HG03442 (cell line): ENCODE data around the gene GALNT13.

Source experiments
- ATAC-seq: cut with Tn5 transposase; IDR thresholded peaks from one replicate; pipeline ENCODE4 v1.9.1; 2021; ENCODE audit warnings: mild to moderate bottlenecking, moderate library complexity; ENCODE audit not compliant: unreplicated experiment

The GALNT13 gene

DNA sequence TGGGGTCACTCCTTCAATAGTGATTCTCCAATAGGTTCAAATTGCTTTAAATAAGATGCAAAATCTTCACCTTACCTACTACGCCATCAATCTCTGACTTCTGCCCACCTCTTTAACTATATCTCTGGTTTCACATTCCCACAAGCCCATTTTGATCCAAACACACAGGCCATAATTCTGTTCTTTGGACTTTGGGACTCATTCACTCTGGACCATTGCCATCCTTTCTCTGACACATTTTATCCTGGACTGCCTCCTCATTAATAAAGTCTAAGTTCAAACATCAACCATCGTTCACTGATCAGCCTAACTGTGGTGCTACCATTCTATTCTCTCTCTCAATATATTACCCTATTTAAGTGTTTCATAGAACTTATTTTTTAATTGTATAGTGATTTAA lies 332.2 kb downstream of the GALNT13 start:
- no peak for ATAC-seq

DNA sequence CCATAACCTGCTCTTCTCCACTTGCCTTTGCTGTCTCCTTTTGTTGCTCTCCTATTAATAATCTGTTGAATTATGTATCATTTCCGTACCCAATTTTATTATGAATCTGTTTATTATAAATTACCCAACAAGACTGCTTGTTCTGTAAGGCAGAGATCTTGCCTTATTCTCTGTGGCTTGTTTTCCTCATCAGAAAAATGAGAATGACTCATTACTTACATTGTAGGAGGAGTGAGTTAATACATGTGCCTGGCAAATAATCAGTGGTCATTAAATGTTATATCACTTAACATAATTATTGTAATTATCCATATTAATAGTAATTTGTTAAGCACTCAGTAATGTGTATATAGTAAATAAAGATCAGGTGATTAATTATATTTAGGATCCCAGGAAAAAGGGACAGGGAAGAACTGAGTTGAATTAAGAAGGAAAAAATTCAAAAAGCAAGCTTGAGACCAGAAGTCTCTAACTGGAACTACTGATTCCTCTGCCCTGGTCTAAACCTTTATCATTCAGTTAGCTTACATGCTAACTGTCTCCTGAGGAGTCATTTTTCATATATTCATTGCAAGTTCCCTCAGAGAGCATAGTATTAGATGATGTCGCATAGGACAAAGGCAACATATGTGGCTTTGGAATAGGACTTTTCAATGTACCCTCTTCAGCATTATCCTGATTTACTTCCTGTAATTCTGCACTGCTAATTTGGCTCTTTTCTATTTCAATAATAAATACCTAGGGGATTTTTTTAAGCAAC lies 335.7 kb downstream of the GALNT13 start:
- ATAC-seq: no peak

DNA sequence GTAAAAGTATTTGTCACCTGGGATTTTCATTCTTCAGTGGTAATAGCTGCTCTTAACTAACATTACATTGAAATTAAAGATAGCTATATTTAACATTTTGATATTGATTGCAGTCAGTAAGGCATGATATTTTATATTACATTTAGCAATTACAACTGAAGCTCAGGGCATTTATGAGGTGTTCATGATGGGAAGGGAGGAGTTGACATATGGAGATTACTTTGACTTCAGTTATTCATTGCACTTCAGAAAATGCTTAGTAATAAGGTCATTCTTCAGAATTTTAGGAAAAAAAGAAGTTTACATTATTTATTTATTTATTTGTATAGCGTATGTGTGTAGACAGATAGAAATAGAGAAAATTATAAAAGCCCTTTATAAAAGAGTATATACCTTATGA lies 352.0 kb downstream of the GALNT13 start:
- no peak for ATAC-seq

DNA sequence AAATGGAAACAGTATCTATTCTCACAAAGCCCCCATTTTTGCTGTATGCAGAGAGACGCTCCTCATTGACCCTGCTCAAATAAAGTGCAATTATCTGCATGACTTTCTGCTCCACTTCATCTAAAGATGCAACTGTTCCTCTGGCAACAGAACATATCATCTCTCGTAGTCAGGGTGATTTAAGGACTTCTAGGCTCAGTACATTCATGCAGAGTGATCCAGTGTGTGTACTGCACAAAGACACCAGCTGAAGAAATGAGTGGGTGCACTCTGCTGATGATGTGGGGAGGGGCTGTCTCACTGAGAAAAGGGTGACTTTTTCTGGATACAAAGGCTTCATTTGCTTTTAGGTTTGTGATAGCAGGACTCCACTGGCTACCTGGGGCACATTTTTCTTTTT lies 355.2 kb downstream of the GALNT13 start:
- no peak for ATAC-seq

DNA sequence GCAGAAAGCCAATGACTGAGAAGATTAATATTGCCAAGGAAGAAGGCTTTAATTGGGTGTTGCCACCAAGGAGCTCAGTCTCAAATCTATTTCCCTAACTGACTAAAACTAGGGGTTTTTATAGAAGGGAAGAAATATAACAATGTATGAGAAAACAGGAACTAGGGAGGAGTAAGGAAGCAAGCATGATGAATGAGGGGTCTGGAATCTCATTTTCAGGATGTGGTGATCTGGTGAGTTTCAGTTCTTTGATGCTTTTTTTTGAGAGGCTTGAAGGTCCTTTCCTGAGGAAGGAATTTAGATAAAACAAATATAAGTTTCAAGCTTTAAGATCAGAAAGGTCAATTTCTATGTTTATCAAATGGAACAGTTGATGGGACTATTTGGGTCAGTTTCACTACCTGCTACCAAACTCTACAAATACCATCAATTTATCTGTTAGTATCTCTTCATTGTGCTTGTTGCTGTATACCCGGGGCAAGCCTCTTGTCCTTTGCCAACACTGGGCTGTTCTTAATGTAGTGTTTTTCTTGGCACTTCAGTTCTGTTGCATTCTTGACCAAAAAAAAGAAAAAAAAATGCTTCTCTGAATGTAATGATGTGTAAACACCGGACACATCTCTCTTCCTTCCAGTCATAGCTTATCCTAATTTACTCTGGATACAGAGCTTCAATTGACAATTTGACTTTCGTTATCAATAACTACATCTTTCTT lies 357.0 kb downstream of the GALNT13 start:
- no peak for ATAC-seq

DNA sequence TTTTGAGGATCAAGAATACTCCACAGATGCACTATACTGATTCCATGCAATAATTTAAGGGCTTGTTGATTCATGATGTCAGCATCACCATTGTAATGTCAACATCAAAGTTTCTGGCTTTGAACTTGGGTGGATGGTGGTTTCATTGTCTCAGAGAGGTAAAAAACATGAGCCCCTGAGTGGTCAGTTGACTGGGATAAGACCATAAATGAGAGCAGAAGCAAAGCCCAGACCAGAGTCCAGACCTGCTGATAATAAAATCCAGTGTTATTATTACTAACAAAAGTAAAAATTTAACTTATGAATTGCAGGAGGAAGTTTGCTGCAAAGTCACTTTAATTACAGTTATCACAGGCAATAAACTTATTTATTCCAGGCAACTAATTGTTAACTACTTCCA lies 358.2 kb downstream of the GALNT13 start:
- no peak for ATAC-seq

DNA sequence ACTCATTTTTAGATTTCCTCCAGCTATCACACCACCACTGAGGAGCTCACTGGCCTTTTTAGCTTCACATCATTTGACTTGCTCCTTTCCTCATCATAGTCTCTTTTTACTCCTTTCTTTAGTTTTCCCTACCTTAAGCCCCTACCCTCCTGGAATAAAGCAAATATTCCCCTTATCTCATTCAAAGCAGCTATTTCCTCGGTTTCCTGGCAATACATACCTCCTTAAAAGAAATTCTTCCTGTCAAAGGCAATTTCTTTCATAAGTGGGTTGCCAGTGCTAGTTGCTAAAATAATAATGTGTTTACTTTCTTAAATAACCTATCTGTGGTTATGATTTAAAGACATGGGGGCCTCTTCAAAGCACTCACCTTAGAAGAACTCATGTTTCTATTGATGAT lies 359.3 kb downstream of the GALNT13 start:
- no peak for ATAC-seq

DNA sequence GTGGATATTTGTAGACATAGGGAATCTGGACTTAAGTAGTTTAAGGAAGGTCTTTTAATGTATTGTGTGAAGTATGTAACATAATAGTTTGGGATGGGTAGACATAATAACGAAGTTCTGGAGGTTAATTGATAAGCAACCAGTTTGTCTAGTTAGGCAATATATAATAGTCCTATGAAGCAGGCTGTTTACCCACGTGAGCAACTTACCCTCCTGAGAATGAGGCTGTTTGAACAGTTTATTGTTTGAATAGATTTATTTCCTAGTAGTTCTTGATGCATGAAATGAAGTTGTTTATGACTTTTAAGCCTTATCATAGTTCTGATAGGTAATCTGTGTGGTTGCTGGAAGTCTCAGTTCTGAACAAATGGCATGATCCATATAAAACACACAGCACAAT lies 361.5 kb downstream of the GALNT13 start:
- no peak for ATAC-seq

DNA sequence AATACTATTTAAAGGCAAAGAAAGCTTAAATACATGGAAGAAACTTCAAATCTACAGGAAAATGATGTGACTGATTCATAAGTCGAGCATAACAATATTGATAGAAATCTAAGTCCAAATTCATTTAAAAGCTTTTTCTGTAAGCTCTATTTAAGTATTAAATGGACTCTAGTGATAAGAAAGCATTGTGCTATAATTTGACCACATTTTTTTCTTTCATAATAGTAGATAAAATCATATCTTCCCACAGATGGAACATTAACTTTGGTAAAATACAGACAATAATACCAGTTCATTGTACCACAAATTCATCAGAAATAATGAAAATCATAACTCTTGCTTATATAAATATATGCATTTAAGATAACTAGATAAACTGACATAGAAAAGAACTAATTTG lies 366.5 kb downstream of the GALNT13 start:
- no peak for ATAC-seq

DNA sequence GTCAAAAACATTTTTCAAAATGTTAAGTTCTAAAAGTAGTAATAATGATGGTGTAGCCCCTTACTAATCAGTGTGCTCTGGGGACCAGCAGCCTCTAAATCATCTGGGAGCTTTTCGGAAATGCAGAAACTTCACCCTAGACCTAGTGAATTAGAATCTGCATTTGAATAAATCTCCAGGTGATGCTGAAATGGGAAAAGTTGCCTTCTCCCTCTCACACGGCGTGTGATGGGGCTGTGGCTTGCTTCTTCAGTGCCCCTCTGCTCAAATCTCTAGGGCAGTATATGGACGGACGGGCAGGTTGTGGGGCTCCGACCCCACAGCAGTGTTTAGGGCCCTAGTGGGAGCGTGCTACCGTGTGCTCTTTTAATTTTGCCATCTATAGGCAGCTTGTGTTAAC lies 368.6 kb downstream of the GALNT13 start:
- ATAC-seq: no peak

DNA sequence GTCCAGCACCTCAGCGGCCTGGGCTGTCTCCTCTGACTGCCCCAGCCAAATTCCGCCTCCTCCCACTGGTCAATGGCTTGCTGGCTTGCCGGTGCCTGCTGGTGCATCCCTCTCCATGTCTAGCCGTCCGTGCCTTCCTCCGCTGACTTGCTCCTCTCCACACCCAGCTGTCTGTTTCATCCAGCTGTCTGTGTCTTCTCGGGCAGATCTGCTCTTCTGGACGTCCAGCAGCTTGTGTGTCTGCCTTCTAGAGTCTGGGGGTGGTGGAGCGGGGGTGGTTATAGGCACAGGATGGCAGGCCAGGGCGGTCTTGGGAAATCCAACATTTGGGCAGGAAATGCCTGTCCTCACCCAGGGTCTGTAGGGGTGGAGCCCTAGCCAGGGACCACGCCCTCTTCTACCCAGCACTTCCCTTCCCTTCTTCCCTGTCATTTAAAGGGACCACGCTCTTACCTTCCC lies 369.2 kb downstream of the GALNT13 start:
- no peak for ATAC-seq

DNA sequence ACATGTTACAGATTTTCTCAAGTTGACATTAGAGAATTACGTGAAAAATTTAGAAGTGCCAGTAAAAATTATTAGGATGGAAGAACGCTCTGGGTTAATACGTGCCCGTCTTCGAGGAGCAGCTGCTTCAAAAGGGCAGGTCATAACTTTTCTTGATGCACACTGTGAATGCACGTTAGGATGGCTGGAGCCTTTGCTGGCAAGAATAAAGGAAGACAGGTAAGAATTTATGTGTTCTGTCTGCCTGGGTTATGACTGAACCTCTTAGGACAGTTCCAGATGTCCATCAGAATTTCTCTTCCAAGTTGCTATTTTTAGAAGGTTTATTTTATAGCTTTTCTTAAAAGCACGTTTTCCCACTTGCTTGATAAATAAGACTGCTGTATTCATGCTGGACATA lies 371.0 kb downstream of the GALNT13 start:
- no peak for ATAC-seq

DNA sequence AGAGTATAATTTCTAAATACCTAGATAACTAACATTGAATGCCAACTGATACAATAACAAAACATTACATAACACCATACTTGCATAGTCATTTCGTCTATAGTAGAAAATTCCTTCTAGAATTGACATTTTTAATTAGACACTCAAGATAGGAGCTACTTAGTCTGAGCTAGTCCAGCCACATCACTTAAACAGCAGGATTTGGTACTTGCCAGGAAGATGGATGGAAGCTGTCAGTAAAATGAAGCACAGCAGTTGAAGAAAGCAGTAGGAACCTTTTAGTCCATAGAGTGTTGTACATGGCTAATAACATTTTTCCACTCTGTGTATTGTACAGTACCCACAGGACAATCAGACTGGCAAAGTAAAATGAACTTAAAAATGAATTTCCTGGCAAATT lies 372.0 kb downstream of the GALNT13 start:
- ATAC-seq: no peak

DNA sequence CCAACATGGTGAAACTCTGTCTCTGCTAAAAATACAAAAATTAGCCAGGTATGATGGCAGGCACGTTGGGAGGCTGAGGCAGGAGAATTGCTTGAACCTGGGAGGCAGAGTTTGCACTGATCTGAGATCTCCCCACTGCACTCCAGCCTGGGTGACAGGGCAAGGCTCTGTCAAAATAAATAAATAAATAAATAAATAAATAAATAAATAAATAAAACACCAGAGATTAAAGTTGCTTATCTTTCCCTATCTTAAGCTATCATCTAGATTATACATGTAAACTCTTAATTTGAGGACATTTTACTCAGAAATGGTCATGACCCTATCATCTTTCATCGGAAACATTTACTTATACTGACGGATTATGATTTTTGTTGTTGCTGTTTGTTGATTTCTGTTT lies 373.2 kb downstream of the GALNT13 start:
- ATAC-seq: no peak

DNA sequence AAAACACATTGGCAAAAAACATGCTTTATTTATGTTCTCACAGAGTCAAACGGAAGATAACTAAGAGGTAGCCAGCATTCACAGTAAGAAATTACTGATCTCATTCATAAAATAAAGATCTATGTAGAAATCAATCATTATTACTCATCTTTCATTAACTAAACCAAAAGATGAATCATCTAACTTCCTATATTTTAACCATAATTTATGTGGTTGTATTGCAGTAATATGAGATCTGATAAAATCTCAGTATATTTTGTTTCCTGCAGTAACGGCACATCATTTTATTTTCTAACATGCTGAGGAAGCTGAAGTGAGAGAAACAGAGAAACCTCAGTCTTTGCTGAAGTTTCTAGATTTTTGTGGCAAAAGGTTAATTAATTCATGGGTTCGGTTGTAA lies 375.8 kb downstream of the GALNT13 start:
- no peak for ATAC-seq

DNA sequence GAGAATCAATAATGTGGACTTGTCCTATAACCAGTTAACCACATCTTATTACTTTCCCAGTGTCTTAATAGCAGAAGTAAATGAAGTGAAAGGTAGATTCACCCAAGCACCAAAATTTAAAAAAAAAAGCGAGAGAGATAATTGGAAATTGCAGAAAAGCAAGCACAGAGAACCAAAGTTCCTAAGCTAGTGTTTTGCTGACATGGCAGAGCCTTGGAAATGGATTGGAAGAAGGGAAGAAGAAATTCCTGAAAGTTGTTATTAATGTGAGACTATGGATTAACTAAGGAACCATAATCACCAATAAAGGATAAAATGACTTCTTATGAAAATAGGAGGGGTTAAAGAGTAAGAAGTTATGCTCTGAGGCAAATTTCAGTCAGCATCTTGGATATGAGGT lies 384.4 kb downstream of the GALNT13 start:
- ATAC-seq: no peak

DNA sequence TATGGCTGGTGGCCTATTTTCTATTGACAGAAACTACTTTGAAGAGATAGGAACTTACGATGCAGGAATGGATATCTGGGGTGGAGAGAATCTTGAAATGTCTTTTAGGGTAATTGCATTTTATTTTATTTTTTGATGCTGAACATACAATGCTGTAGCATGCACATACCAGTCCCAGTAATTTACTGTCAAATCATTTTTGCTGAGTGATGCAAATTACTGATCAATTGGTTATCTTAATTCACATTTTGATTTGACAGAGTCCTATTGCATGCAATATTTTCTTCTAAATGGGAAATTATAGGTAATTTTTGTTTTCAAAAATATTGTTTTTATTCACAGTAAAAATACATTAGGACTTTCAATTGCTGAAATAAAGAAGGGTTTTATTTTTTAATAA lies 387.3 kb downstream of the GALNT13 start:
- no peak for ATAC-seq

DNA sequence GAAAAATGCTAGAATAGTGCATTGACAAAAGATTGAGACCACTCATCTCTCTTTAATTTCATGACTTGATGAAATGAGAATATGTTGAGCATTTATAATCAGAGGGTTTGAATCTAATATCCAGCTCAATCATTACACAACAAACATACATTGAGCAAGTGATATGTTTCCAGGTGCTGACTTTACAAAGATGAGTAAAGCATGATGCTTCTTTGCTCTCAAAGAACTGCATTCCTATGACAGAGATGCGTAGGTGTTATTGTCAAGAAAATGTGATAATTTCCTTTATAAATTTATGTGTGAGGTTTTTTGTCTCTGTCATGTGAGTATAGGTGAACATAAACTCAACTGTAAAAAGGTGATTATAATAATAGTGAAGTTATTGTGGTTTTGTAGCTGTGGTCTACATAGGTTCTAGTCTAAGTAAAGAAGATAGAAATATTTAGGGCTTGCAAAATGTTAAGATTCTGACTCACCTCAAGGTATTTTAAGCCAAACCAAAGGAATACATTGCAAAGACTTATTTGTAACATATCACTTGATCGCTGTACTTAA lies 389.8 kb downstream of the GALNT13 start:
- ATAC-seq: no peak

DNA sequence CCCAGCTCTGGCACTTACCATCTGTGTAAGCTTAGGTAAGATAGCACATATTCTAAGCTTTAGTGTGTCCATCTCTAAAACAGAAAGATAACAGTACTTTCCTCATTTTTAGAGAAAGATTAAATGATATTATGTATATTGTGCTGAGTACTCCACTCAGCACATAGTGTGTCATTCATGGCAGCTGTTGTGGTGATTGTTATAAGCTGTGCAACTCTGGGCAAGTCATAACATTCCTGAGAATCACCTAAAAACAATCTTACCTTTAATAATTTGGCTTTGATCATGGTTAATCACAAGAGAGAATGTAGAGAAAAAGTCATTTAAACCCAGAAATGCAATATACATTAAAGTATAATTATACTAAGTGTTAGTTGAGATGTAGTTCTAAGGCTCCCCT lies 391.5 kb downstream of the GALNT13 start:
- no peak for ATAC-seq

DNA sequence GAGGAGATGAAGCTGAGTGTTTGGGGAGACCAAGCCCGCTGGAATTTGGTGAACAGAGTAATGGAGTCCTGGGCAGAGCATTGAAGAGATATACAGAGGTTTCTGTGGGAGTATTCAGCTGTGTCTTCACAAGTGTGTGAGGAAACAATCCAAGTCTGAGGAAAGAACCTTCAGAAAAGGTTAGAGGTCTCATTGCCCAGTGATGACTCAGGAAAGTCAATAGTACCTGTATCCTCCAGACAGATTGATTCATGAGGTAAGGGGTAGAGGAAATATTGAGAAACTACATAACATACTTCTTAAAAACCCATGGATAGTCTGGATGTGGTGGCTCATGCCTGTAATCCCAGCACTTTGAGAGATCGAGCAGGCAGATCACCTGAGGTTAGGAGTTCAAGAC lies 392.3 kb downstream of the GALNT13 start:
- no peak for ATAC-seq

DNA sequence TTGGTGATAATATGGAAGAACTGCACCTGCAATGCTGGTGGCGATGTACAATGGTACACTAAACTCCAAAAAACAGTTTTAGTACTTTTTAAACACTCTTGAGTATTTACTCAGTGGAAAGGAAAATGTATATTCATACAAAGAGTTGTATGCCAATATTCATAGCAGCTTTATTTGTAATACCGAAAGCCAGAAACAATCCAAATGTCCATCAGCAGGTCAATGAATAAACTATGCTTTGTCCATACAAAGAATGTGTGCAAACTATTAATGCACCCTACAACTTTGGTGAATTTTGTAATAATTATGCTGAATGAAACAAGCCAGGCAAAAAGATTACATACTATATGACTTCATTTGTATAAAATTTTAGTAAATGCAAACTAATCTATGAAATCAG lies 396.3 kb downstream of the GALNT13 start:
- no peak for ATAC-seq

DNA sequence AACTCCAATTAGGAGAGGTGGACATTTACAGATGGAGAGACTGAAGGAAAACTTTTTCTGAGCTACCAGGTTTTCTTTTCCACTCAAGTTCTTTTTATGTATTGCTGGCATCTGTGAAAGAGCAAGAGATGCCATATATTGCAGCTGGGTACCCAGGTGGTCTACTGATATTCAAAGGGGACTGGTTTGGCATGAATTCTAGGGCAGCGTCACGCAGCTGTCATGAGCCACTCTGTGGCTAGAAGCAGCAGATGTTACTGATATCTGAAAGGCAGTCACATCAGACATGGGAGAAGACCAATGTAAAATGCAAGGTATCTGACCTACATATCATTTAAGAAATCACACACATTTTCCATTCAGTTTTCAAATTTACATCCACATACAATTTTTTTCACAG lies 408.8 kb downstream of the GALNT13 start:
- no peak for ATAC-seq
